ENCODE data around the gene SEMA5B.

The SEMA5B gene

DNA sequence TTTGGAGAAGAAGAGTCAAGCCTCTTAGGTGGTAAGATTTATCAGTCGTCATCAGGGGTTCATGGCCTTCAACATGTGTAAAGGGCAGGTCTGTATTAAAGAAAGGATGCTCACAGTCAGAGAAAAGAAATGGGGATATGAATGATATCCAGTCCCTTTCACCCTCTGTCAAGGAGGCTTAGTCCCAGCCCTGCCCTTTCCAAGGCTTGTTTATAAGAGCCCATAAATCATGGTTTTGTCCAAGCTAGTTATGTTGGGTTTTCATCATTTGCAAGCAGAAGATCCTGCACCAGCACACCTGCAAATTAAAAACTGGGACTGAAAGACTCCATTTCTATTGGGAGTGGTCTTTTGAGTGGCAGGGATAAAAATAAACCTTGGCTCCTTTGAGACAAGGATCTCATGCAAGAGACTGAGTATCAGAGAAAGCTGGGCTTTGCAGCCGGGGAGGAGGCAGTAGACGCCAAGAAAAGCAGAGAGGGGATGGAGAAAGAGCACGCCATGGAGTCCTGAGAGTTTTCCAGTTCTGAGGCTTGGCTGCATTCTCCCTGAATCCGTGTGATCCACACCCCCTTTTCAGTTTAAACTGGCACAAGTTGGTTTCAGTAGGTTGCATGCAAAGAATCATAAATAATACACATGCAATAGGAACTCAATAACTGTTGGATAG lies 26.7 kb upstream of the SEMA5B start:
- no peak overlapping the region for H3K4me3 ChIP-seq (ENCODE audit: low read depth, low read length)
- peak overlapping the region; percentile 36 for H3K27ac ChIP-seq
- H3K9me3 ChIP-seq (ENCODE audit: severe bottlenecking): no peaks in the 10 kb centered on the region
- no peaks in the 10 kb centered on the region for H3K36me3 ChIP-seq
- TF ChIP-seq, protein P1, sequence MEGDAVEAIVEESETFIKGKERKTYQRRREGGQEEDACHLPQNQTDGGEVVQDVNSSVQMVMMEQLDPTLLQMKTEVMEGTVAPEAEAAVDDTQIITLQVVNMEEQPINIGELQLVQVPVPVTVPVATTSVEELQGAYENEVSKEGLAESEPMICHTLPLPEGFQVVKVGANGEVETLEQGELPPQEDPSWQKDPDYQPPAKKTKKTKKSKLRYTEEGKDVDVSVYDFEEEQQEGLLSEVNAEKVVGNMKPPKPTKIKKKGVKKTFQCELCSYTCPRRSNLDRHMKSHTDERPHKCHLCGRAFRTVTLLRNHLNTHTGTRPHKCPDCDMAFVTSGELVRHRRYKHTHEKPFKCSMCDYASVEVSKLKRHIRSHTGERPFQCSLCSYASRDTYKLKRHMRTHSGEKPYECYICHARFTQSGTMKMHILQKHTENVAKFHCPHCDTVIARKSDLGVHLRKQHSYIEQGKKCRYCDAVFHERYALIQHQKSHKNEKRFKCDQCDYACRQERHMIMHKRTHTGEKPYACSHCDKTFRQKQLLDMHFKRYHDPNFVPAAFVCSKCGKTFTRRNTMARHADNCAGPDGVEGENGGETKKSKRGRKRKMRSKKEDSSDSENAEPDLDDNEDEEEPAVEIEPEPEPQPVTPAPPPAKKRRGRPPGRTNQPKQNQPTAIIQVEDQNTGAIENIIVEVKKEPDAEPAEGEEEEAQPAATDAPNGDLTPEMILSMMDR (IDR thresholded peaks at IDR 0.05; ENCODE audit: low read depth, low read length): no peak
- no peak for DNase-seq
- H3K27me3 ChIP-seq (ENCODE audit: insufficient read depth, low read depth, severe bottlenecking): no peaks in the 10 kb centered on the region

DNA sequence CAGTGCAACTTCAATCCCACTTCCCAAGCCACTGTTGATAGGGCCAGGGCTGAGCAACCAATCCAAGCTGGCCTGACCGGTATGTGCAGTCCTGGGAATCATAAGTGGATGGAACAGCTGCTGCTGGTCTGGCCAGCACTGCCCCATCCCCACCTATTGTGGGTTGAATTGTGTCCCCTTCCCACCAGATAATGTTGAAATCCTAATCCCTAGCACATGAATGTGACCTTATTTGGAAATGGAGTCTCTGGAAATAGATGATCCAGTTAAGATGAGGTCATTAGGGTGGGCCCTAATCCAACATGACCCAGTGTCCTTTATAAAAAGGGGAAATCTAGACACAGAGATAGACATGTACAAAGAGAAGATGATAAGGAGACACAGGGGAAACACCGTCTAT lies 25.5 kb upstream of the SEMA5B start:
- H3K27ac ChIP-seq: peak overlapping the region; percentile 36
- H3K36me3 ChIP-seq: no peaks in the 10 kb centered on the region
- TF ChIP-seq, protein P1 (IDR thresholded peaks at IDR 0.05; ENCODE audit: low read depth, low read length): no peak
- H3K4me3 ChIP-seq (ENCODE audit: low read depth, low read length): no peak overlapping the region
- DNase-seq: peak; percentile 70
- no peaks in the 10 kb centered on the region for H3K9me3 ChIP-seq (ENCODE audit: severe bottlenecking)
- H3K27me3 ChIP-seq (ENCODE audit: insufficient read depth, low read depth, severe bottlenecking): no peaks in the 10 kb centered on the region

DNA sequence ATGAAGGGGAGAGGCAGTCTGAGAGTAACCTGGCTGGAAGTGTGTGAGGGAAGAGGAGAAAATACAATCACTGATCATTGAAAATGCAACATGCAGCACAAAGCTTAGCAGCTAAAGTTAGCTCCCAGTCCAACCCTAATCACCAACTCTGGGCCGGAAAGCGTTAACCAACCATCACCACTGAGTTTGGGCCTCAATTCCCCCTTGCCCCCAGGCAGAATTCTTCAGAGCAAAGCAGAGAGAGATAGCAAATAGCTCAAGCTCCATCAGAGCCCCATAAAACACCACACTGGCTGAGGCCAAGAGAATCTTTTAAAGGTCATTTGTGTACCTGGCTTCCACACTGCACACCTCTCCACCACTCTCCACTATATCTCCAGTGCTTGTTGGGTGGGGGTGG lies 23.1 kb upstream of the SEMA5B start:
- no peak for DNase-seq
- TF ChIP-seq, protein P1 (IDR thresholded peaks at IDR 0.05; ENCODE audit: low read depth, low read length): no peak
- no peaks in the 10 kb centered on the region for H3K36me3 ChIP-seq
- H3K27ac ChIP-seq: no peak overlapping the region
- H3K27me3 ChIP-seq (ENCODE audit: insufficient read depth, low read depth, severe bottlenecking): no peaks in the 10 kb centered on the region
- H3K4me3 ChIP-seq (ENCODE audit: low read depth, low read length): no peak overlapping the region
- no peaks in the 10 kb centered on the region for H3K9me3 ChIP-seq (ENCODE audit: severe bottlenecking)

DNA sequence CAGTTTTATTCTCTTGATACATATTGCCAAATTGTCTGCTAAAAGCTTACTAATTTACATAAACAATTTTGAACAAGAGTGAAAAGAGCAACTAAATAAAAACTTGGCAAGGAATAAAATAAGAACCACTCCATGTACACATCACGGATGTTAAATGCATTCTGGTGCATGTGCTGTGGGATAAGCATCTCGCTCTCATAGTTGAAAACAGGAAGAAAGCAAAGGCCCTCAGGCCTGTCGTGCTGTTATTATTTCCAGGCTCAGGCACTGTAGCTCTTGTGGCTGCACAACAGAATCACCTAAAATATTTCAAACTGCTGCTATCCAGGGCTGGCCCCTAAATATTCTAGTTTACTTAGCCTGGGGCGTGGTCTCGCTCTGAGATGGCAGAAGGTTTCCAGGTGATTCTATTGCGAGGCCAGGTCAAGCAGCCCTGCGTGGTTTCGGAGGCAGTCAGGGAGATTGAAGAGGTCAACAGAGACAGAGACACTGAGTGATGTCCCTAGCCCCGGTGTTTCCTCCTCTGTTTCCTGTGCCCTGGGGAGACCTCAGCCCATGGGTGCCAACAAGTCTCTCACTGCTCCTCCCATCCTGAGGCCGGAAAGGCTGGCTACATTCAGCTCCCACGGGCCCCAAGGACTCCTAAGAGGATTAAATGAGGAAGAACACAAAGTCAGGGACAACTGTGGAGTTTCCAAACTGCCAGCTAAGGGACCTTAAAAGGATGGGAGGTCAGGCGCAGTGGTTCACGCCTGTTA lies 21.1 kb upstream of the SEMA5B start:
- H3K4me3 ChIP-seq (ENCODE audit: low read depth, low read length): no peak overlapping the region
- peak; percentile 88 for DNase-seq
- TF ChIP-seq, protein P1 (IDR thresholded peaks at IDR 0.05; ENCODE audit: low read depth, low read length): no peak
- no peaks in the 10 kb centered on the region for H3K36me3 ChIP-seq
- H3K9me3 ChIP-seq (ENCODE audit: severe bottlenecking): no peaks in the 10 kb centered on the region
- no peak overlapping the region for H3K27ac ChIP-seq
- no peaks in the 10 kb centered on the region for H3K27me3 ChIP-seq (ENCODE audit: insufficient read depth, low read depth, severe bottlenecking)

DNA sequence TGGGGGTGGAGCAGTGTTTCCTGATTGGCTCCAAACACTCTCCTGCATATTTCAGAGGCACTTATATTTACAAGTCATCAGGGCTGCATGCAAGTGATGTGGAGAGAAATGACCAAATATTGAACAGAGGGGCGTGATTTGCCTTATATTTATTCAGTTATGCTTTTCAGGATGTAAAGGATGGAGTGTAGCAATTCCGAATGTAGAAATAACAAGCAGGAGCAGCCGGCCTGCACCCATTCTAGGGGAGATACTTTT lies 19.4 kb upstream of the SEMA5B start:
- no peak for DNase-seq
- no peaks in the 10 kb centered on the region for H3K27me3 ChIP-seq (ENCODE audit: insufficient read depth, low read depth, severe bottlenecking)
- no peak overlapping the region for H3K27ac ChIP-seq
- no peaks in the 10 kb centered on the region for H3K9me3 ChIP-seq (ENCODE audit: severe bottlenecking)
- no peaks in the 10 kb centered on the region for H3K36me3 ChIP-seq
- TF ChIP-seq, protein P1 (IDR thresholded peaks at IDR 0.05; ENCODE audit: low read depth, low read length): no peak
- no peak overlapping the region for H3K4me3 ChIP-seq (ENCODE audit: low read depth, low read length)
